HepG2 (cell line): ENCODE measurements around the gene GSDME. TPM values are rescaled to one million over a fixed set of nuclear protein-coding genes. Genes with fewer than 3 reads are reported as not detected.

ENCODE experiments used
- ATAC-seq: fragments of 200-7000 bp; cut with Tn5 transposase; 3 replicates; pipeline ENCODE4 v1.9.1; 2020; ENCODE audit warnings: mild to moderate bottlenecking, moderate library complexity
- BruUV-seq: library from RNA; stranded (reverse); fragments of 400-500 nt; replicated peaks from 2 replicates; lab custom pipeline; 2021; lab: Mats Ljungman, UMichigan
- CTCF ChIA-PET: fragments of 300-600 bp; formaldehyde crosslinking; extraction: SDS; loops from one replicate; lab custom pipeline; 2021; ENCODE audit warnings: low total read pairs, inconsistent platforms, low intra/inter-chr PET ratio; lab: Yijun Ruan, JAX
- POLR2A ChIA-PET: fragments of 350-600 bp; sonication (Branson Sonifier 250); formaldehyde crosslinking; loops from one replicate; lab custom pipeline; 2020; ENCODE audit warnings: antibody characterized with exemption, inconsistent platforms; lab: Yijun Ruan, JAX
- DNase-seq: peaks from one replicate; pipeline ENCODE4 v3.0.0-alpha.2; 2015; ENCODE audit warnings: low spot score
- FAIRE-seq: peaks from 3 replicates; lab custom pipeline; 2011; peaks lifted over from hg19 to GRCh38; lab: Jason Lieb, UNC
- H2AFZ ChIP-seq: one replicate; pipeline ENCODE4 v1.6.1; 2011; ENCODE audit warnings: low read length, inconsistent platforms
- H3K27ac ChIP-seq: fragments of 300-600 bp; 3 replicates; pipeline ENCODE4 v1.8.0; 2011; ENCODE audit warnings: mixed run types, mild to moderate bottlenecking, mixed read lengths, low read length, inconsistent platforms; ENCODE audit not compliant: insufficient read depth; ENCODE audit errors: extremely low read length
- H3K27me3 ChIP-seq, 2 experiments: fragments of 200-600 bp in 1 of 2; 2 replicates in 1 of 2; 3 replicates in 1 of 2; pipeline versions ENCODE4 v1.6.0 to v1.8.0; 2011; ENCODE audit warnings: low read length in 2 of 2, mild to moderate bottlenecking in 2 of 2, moderate library complexity in 2 of 2, inconsistent platforms in 1 of 2; ENCODE audit not compliant: insufficient read depth in 2 of 2, control insufficient read depth in 1 of 2
- H3K36me3 ChIP-seq, 2 experiments: fragments of 200-600 bp in 1 of 2; replicated peaks in 1 of 2; 2 replicates in 1 of 2; 3 replicates in 1 of 2; pipeline versions ENCODE4 v1.5.1 to v1.8.0; 2011; ENCODE audit warnings: low read length in 2 of 2, inconsistent platforms in 1 of 2; ENCODE audit not compliant: insufficient read depth in 2 of 2, control insufficient read depth in 1 of 2
- H3K4me1 ChIP-seq: 2 replicates; pipeline ENCODE4 v1.5.1; 2012; ENCODE audit warnings: low read length, inconsistent platforms; ENCODE audit not compliant: insufficient read depth
- H3K4me2 ChIP-seq: 2 replicates; pipeline ENCODE4 v1.6.0; 2011; ENCODE audit warnings: low read depth, low read length, inconsistent platforms
- H3K4me3 ChIP-seq, 3 experiments: fragments of 200-600 bp in 1 of 3; sonication (generic), shearing (Covaris generic) in 1 of 3; replicated peaks in 1 of 3; 2 replicates each; pipeline ENCODE4 v1.5.1; 2011 to 2016; ENCODE audit warnings: low read length in 3 of 3, inconsistent platforms in 2 of 3, low read depth in 2 of 3, mild to moderate bottlenecking in 2 of 3, control low read depth in 1 of 3, mixed read lengths in 1 of 3; ENCODE audit not compliant: insufficient read depth in 1 of 3
- H3K79me2 ChIP-seq: one replicate; pipeline ENCODE4 v1.6.1; 2011; ENCODE audit warnings: low read length, inconsistent platforms; ENCODE audit not compliant: insufficient read depth
- H3K9ac ChIP-seq: 2 replicates; pipeline ENCODE4 v1.6.0; 2011; ENCODE audit warnings: mild to moderate bottlenecking, low read depth, low read length, inconsistent platforms; ENCODE audit not compliant: insufficient read depth
- H3K9me3 ChIP-seq: 2 replicates; pipeline ENCODE4 v1.5.1; 2012; ENCODE audit warnings: mild to moderate bottlenecking, low read length
- H4K20me1 ChIP-seq: 2 replicates; pipeline ENCODE4 v1.6.0; 2011; ENCODE audit warnings: inconsistent platforms, mild to moderate bottlenecking, low read length, moderate library complexity; ENCODE audit not compliant: insufficient read depth
- HHEX ChIP-seq: IDR thresholded peaks from 2 replicates; pipeline ENCODE4 v1.6.1; 2016; ENCODE audit warnings: control low read depth
- MTA3 ChIP-seq: sonication (generic); formaldehyde crosslinking; IDR thresholded peaks from 2 replicates; pipeline ENCODE4 v1.4.0; 2020; ENCODE audit warnings: missing genetic modification reagents
- NBN ChIP-seq: fragments of 450-650 bp; conservative IDR thresholded peaks from 2 replicates; pipeline ENCODE4 v1.6.1; 2017
- NONO ChIP-seq, 2 experiments: fragments of 450-650 bp in 1 of 2; sonication (generic) in 1 of 2; formaldehyde crosslinking in 1 of 2; IDR thresholded peaks in 1 of 2; conservative IDR thresholded peaks in 1 of 2; 2 replicates each; pipeline versions ENCODE4 v1.6.1 to v1.8.0; 2017 to 2022; ENCODE audit warnings: mild to moderate bottlenecking in 1 of 2, missing genetic modification reagents in 1 of 2, moderate library complexity in 1 of 2
- TCF7 ChIP-seq: sonication (generic); IDR thresholded peaks from 2 replicates; pipeline ENCODE4 v1.6.1; 2016; ENCODE audit warnings: antibody characterized with exemption, low read depth
- ZBTB20 ChIP-seq: sonication (generic); formaldehyde crosslinking; IDR thresholded peaks from 2 replicates; pipeline ENCODE4 v1.8.1; 2023; ENCODE audit warnings: missing genetic modification reagents, low read depth, mild to moderate bottlenecking, borderline replicate concordance
- ZFP36 ChIP-seq: fragments of 150-350 bp; IDR thresholded peaks from 2 replicates; pipeline ENCODE4 v1.6.1; 2018; ENCODE audit warnings: borderline replicate concordance, low read length, low read depth; ENCODE audit not compliant: partially characterized antibody
- ZNF646 ChIP-seq: sonication (generic); formaldehyde crosslinking; IDR thresholded peaks from 2 replicates; pipeline ENCODE4 v1.9.0; 2021; ENCODE audit warnings: mild to moderate bottlenecking, missing genetic modification reagents
- WGBS: methylation state at CpG from one replicate; pipeline ENCODE4 v1.1.6; 2017; ENCODE audit warnings: low lambda C conversion rate; 5-methylcytosine and 5-hydroxymethylcytosine counted together
- in situ Hi-C: cut with HindIII; loops from 2 replicates; pipeline ENCODE4 v1.10.0; 2017; ENCODE audit warnings: low pct_unique_long_range_greater_than_20kb; ENCODE audit not compliant: extremely low pct_ligation_motif_present
- intact Hi-C: fragments of 100-400 bp; cut with micrococcal nuclease; formaldehyde crosslinking; loops from one replicate; pipeline ENCODE4 v1.10.0; 2022; ENCODE audit not compliant: unreplicated experiment
- polyA plus RNA-seq, 8 experiments: library from polyadenylated mRNA; depleted of rRNA in 3 of 8; stranded (reverse) in 7 of 8; unstranded in 1 of 8; fragments of >200 nt; fragmentation: Illumina TruSeq in 4 of 8; extraction: Trizol in 4 of 8; gene quantifications; 2 replicates each; pipeline versions ENCODE4 v1.2.1 to v1.2.3, GENCODE V29; 2011 to 2016; ENCODE audit warnings: low read depth in 4 of 8, missing spikeins in 1 of 8, mixed read lengths in 1 of 8; ENCODE audit not compliant: insufficient read depth in 1 of 8
- total RNA-seq, 5 experiments: library from RNA; depleted of rRNA; stranded (reverse); fragments of >200 nt; fragmentation: Illumina TruSeq; extraction: Trizol; gene quantifications; 2 replicates each; pipeline ENCODE4 v1.2.3, GENCODE V29; 2016; ENCODE audit warnings: low read depth in 1 of 5

The GSDME gene
- total and polyA plus RNA-seq, 2 of the 13 experiments (the other 11 are each of a cell fraction or from before 2014, with no cell fraction given), result 19.2 to 28.2 TPM

GRCh38 chr7:24653316-24654085 lies 103.8 kb downstream of the GSDME start:
- no peak for TF ChIP-seq TCF7
- TF ChIP-seq MTA3 (CRISPR knock-in tag), result no peak
- TF ChIP-seq NONO (IDR thresholded peaks at IDR 0.05), result no peak
- TF ChIP-seq NONO (CRISPR knock-in tag; conservative IDR thresholded peaks at IDR 0.05), result no peak
- TF ChIP-seq HHEX (CRISPR knock-in tag), result no peak
- no peak for TF ChIP-seq NBN
- no peak for TF ChIP-seq ZFP36
- Histone ChIP-seq H3K9me3 (no peaks in the 10 kb centered on the region), H3K9ac (no peak overlapping the region), H3K27me3 (no peaks in the 10 kb centered on the region), H3K27ac (no peak overlapping the region), H3K79me2 (no peaks in the 10 kb centered on the region), H3K4me1 (no peaks in the 10 kb centered on the region), H3K4me3 (no peak overlapping the region), H3K4me2 (no peak overlapping the region), H3K36me3 (no peaks in the 10 kb centered on the region; a peak in 1 of 5 replicates), H2AFZ (no peak overlapping the region), H4K20me1 (no peaks in the 10 kb centered on the region)
- POLR2A ChIA-PET, result no interaction called here
- DNase-seq, result no peak
- WGBS, result 87% methylated on average over 4 of the region's 4 CpGs
- CTCF ChIA-PET, result no interaction called here
- ATAC-seq, result no peak
- BruUV-seq, result no TSS peak
- FAIRE-seq, result no peak
- in situ Hi-C loops, result no loop called here
- intact Hi-C loops, result no loop called here

GRCh38 chr7:24652251-24652939 lies 104.9 kb downstream of the GSDME start:
- no peak overlapping the region for H3K9ac ChIP-seq
- H2AFZ ChIP-seq, result no peak overlapping the region
- no peaks in the 10 kb centered on the region for H3K4me1 ChIP-seq
- no TSS peak for BruUV-seq
- ATAC-seq (no peak), FAIRE-seq (no peak), DNase-seq (no peak)
- H3K9me3 ChIP-seq, result no peaks in the 10 kb centered on the region
- H3K4me2 ChIP-seq, result no peak overlapping the region
- H3K79me2 ChIP-seq, result no peaks in the 10 kb centered on the region
- 90% methylated on average over 5 of the region's 5 CpGs for WGBS
- ChIA-PET CTCF (no interaction called here), POLR2A (no interaction called here)
- no peaks in the 10 kb centered on the region; a peak in 1 of 5 replicates for H3K36me3 ChIP-seq
- no peaks in the 10 kb centered on the region for H4K20me1 ChIP-seq
- intact Hi-C loops, result no loop called here
- in situ Hi-C loops, result no loop called here
- no peak overlapping the region for H3K27ac ChIP-seq
- no peak overlapping the region for H3K4me3 ChIP-seq
- H3K27me3 ChIP-seq, result no peaks in the 10 kb centered on the region
- no peak for TF ChIP-seq ZNF646 (CRISPR knock-in tag)
- TF ChIP-seq ZBTB20 (CRISPR knock-in tag), result no peak
